Measurements from ENCODE around the gene HEPACAM. TPM values are rescaled to one million over a fixed set of nuclear protein-coding genes. Genes with fewer than 3 reads are reported as not detected.

Gene HEPACAM
- total and polyA plus RNA-seq, 4 experiments from 2014 or later, result not detected

DNA sequence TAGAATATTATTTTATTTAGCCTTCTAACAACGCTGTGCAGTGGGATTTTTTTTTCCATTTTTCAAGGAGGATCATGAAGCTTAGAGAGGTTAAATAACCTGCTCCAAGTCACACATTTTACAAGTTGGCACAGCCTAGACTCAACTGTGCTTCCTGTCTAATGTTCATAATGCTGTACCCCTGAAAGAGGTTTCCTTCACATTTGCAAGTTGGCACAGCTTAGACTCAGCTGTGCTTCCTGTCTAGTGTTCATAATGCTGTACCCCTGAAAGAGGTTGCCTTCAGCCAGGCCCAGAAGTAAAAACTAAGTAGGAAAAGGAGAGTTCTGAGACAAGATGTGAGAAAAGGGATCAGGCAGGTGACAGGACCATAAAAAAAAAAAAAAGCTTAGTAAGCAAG lies 7.9 kb upstream of the HEPACAM start:
- no peaks in the 10 kb centered on the region for H3K27me3 ChIP-seq (ENCODE audit: insufficient read depth, low read length)
- no peaks in the 10 kb centered on the region for H3K9me3 ChIP-seq (ENCODE audit: control insufficient read depth in 1 of 2, low read length in 2 of 2)
- H3K36me3 ChIP-seq (ENCODE audit: insufficient read depth, low read length), result no peaks in the 10 kb centered on the region
- Mint-ChIP-seq H3K4me3 (no peak overlapping the region), H3K27me3 (peaks cover 3 to 7% of the 10 kb centered on the region in 2 donors), H3K4me1 (peaks cover 7 to 11% (median 8%) of the 10 kb centered on the region in 4 donors), H3K9me3 (peaks cover 0 to 11% (median 5%) of the 10 kb centered on the region in 8 donors), H3K36me3 (peaks cover 2 to 8% of the 10 kb centered on the region in 2 donors), H3K27ac (peak overlapping the region in 3 of 7 donors; percentile 4 to 71 (median 42))
- H3K4me1 ChIP-seq (ENCODE audit: insufficient read depth, low read length), result peaks cover 8% of the 10 kb centered on the region
- DNase-seq, result no peak
- no peak overlapping the region for H3K4me3 ChIP-seq (ENCODE audit: low read length in 2 of 2)
- ChIA-PET POLR2A (ENCODE audit: partially characterized antibody) (interaction anchor here (1.5 kb wide), 1 partner anchor 10 kb away, joined by 10 read pairs; the partner anchor contains the start of gene CCDC15), CTCF (ENCODE audit: partially characterized antibody) (interaction anchor here (1.0 kb wide), 1 partner anchor 10 kb away, joined by 5 read pairs; no protein-coding TSS in a partner anchor)
- H3K27ac ChIP-seq (ENCODE audit: low read depth, low read length), result no peak overlapping the region
- intact Hi-C loops (cut with micrococcal nuclease), result no loop called here

GRCh38 chr11:124943254-124943616 lies 7.4 kb upstream of the HEPACAM start:
- H3K27ac Mint-ChIP-seq, result peak overlapping the region in 1 of 7 donors; percentile 53
- POLR2A ChIA-PET (ENCODE audit: partially characterized antibody), result interaction anchor here (1.5 kb wide), 1 partner anchor 11 kb away, joined by 10 read pairs; the partner anchor contains the start of gene CCDC15
- H3K4me3 Mint-ChIP-seq, result no peak overlapping the region

GRCh38 chr11:124942466-124943253 lies 6.8 kb upstream of the HEPACAM start:
- ChIA-PET CTCF (ENCODE audit: partially characterized antibody) (interaction anchor here (1.2 to 1.5 kb wide), 2 partner anchors 19 to 199 kb away, joined by 4 read pairs; no protein-coding TSS in a partner anchor), POLR2A (ENCODE audit: partially characterized antibody) (interaction anchor here (1.3 kb wide), 1 partner anchor 8 kb away, joined by 3 read pairs; no protein-coding TSS in a partner anchor)
- no peaks in the 10 kb centered on the region for H3K9me3 ChIP-seq (ENCODE audit: control insufficient read depth in 1 of 2, low read length in 2 of 2)
- H3K36me3 Mint-ChIP-seq, result no peaks in the 10 kb centered on the region
- DNase-seq, result no peak
- H3K36me3 ChIP-seq (ENCODE audit: insufficient read depth, low read length), result no peaks in the 10 kb centered on the region
- H3K4me1 ChIP-seq (ENCODE audit: insufficient read depth, low read length), result peaks cover 8% of the 10 kb centered on the region
- no peak overlapping the region for H3K4me3 Mint-ChIP-seq
- H3K27me3 Mint-ChIP-seq, result peaks cover 4 to 7% of the 10 kb centered on the region in 2 donors
- H3K9me3 Mint-ChIP-seq, result no peaks in the 10 kb centered on the region
- H3K4me1 Mint-ChIP-seq, result peaks cover 4 to 6% (median 4%) of the 10 kb centered on the region in 4 donors
- no peak overlapping the region for H3K4me3 ChIP-seq (ENCODE audit: low read length in 2 of 2)
- no peak overlapping the region for H3K27ac ChIP-seq (ENCODE audit: low read depth, low read length)
- no peaks in the 10 kb centered on the region for H3K27me3 ChIP-seq (ENCODE audit: insufficient read depth, low read length)
- no peak overlapping the region for H3K27ac Mint-ChIP-seq
- intact Hi-C loops (cut with micrococcal nuclease), result no loop called here

More at GRCh38 chr11:124943254-124943616, 7.4 kb upstream of the HEPACAM start:
- Histone ChIP-seq H3K9me3 (ENCODE audit: control insufficient read depth in 1 of 2, low read length in 2 of 2) (no peaks in the 10 kb centered on the region), H3K27me3 (ENCODE audit: insufficient read depth, low read length) (no peaks in the 10 kb centered on the region), H3K27ac (ENCODE audit: low read depth, low read length) (no peak overlapping the region), H3K36me3 (ENCODE audit: insufficient read depth, low read length) (no peaks in the 10 kb centered on the region), H3K4me3 (ENCODE audit: low read length in 2 of 2) (no peak overlapping the region), H3K4me1 (ENCODE audit: insufficient read depth, low read length) (peaks cover 8% of the 10 kb centered on the region)
- Mint-ChIP-seq H3K9me3 (peaks cover 0 to 6% (median 2%) of the 10 kb centered on the region in 8 donors), H3K4me1 (peaks cover 5 to 6% (median 6%) of the 10 kb centered on the region in 4 donors), H3K27me3 (peaks cover 4 to 7% of the 10 kb centered on the region in 2 donors), H3K36me3 (peaks cover 1 to 5% of the 10 kb centered on the region in 2 donors)
- no peak for DNase-seq
- CTCF ChIA-PET (ENCODE audit: partially characterized antibody), result no interaction called here
- intact Hi-C loops (cut with micrococcal nuclease), result no loop called here

- no peak overlapping the region for H3K27ac ChIP-seq (ENCODE audit: low read depth, low read length)
- DNase-seq, result no peak
- no peaks in the 10 kb centered on the region for H3K9me3 ChIP-seq (ENCODE audit: control insufficient read depth in 1 of 2, low read length in 2 of 2)
- intact Hi-C loops (cut with micrococcal nuclease), result no loop called here
- CTCF ChIA-PET (ENCODE audit: partially characterized antibody), result interaction anchor here (0.7 to 1.5 kb wide), 3 partner anchors 18 to 332 kb away, joined by 3 to 4 read pairs (median 4); no protein-coding TSS in a partner anchor
- Mint-ChIP-seq H3K27me3 (peaks cover 8 to 10% of the 10 kb centered on the region in 2 donors), H3K27ac (no peak overlapping the region), H3K9me3 (no peaks in the 10 kb centered on the region), H3K4me3 (no peak overlapping the region), H3K36me3 (no peaks in the 10 kb centered on the region), H3K4me1 (peaks cover 4 to 6% (median 4%) of the 10 kb centered on the region in 4 donors)
- H3K4me3 ChIP-seq (ENCODE audit: low read length in 2 of 2), result no peak overlapping the region
- peaks cover 8% of the 10 kb centered on the region for H3K4me1 ChIP-seq (ENCODE audit: insufficient read depth, low read length)
- H3K36me3 ChIP-seq (ENCODE audit: insufficient read depth, low read length), result no peaks in the 10 kb centered on the region
- no peaks in the 10 kb centered on the region for H3K27me3 ChIP-seq (ENCODE audit: insufficient read depth, low read length)
- POLR2A ChIA-PET (ENCODE audit: partially characterized antibody), result interaction anchor here (1.3 kb wide), 1 partner anchor 9 kb away, joined by 3 read pairs; no protein-coding TSS in a partner anchor
These were observed 5.9 kb upstream of the HEPACAM start for GRCh38 chr11:124941703-124942102.

GRCh38 chr11:124938970-124939369 lies 3.1 kb upstream of the HEPACAM start:
- H3K9me3 ChIP-seq (ENCODE audit: control insufficient read depth in 1 of 2, low read length in 2 of 2), result no peaks in the 10 kb centered on the region
- no peak overlapping the region for H3K27ac Mint-ChIP-seq
- ChIA-PET POLR2A (ENCODE audit: partially characterized antibody) (no interaction called here), CTCF (ENCODE audit: partially characterized antibody) (interaction anchor here (1.1 kb wide), 1 partner anchor 10 kb away, joined by 3 read pairs; no protein-coding TSS in a partner anchor)
- H3K4me3 Mint-ChIP-seq, result no peak overlapping the region
- no peak overlapping the region for H3K27ac ChIP-seq (ENCODE audit: low read depth, low read length)
- H3K4me3 ChIP-seq (ENCODE audit: low read length in 2 of 2), result no peak overlapping the region
- no peaks in the 10 kb centered on the region for H3K36me3 Mint-ChIP-seq
- peaks cover 4% of the 10 kb centered on the region in 4 donors for H3K4me1 Mint-ChIP-seq
- H3K36me3 ChIP-seq (ENCODE audit: insufficient read depth, low read length), result no peaks in the 10 kb centered on the region
- peaks cover 7% of the 10 kb centered on the region for H3K4me1 ChIP-seq (ENCODE audit: insufficient read depth, low read length)
- DNase-seq, result no peak
- peaks cover 12 to 16% of the 10 kb centered on the region in 2 donors for H3K27me3 Mint-ChIP-seq
- intact Hi-C loops (cut with micrococcal nuclease), result no loop called here
- H3K27me3 ChIP-seq (ENCODE audit: insufficient read depth, low read length), result no peaks in the 10 kb centered on the region
- H3K9me3 Mint-ChIP-seq, result no peaks in the 10 kb centered on the region

- no peaks in the 10 kb centered on the region for H3K4me1 ChIP-seq (ENCODE audit: insufficient read depth, low read length)
- peaks cover 10 to 16% of the 10 kb centered on the region in 2 donors for H3K27me3 Mint-ChIP-seq
- no peaks in the 10 kb centered on the region for H3K36me3 Mint-ChIP-seq
- no peaks in the 10 kb centered on the region for H3K36me3 ChIP-seq (ENCODE audit: insufficient read depth, low read length)
- intact Hi-C loops (cut with micrococcal nuclease), result no loop called here
- no peak overlapping the region for H3K27ac Mint-ChIP-seq
- no peak overlapping the region for H3K27ac ChIP-seq (ENCODE audit: low read depth, low read length)
- no peak overlapping the region for H3K4me3 ChIP-seq (ENCODE audit: low read length in 2 of 2)
- no peaks in the 10 kb centered on the region for H3K27me3 ChIP-seq (ENCODE audit: insufficient read depth, low read length)
- peaks cover 0 to 2% (median 0%) of the 10 kb centered on the region in 4 donors for H3K4me1 Mint-ChIP-seq
- no peak for DNase-seq
- no peak overlapping the region for H3K4me3 Mint-ChIP-seq
- ChIA-PET CTCF (ENCODE audit: partially characterized antibody) (interaction anchor here (1.1 kb wide), 1 partner anchor 9 kb away, joined by 3 read pairs; no protein-coding TSS in a partner anchor), POLR2A (ENCODE audit: partially characterized antibody) (no interaction called here)
- no peaks in the 10 kb centered on the region for H3K9me3 ChIP-seq (ENCODE audit: control insufficient read depth in 1 of 2, low read length in 2 of 2)
- no peaks in the 10 kb centered on the region for H3K9me3 Mint-ChIP-seq
These were observed 2.4 kb upstream of the HEPACAM start for GRCh38 chr11:124938206-124938765.

GRCh38 chr11:124937336-124937935 lies 1.6 kb upstream of the HEPACAM start:
- H3K36me3 Mint-ChIP-seq, result no peaks in the 10 kb centered on the region
- H3K9me3 Mint-ChIP-seq, result no peaks in the 10 kb centered on the region
- H3K27ac Mint-ChIP-seq, result no peak overlapping the region
- POLR2A ChIA-PET (ENCODE audit: partially characterized antibody), result no interaction called here
- Histone ChIP-seq H3K4me3 (ENCODE audit: low read length in 2 of 2) (no peak overlapping the region), H3K27ac (ENCODE audit: low read depth, low read length) (no peak overlapping the region), H3K4me1 (ENCODE audit: insufficient read depth, low read length) (no peaks in the 10 kb centered on the region), H3K9me3 (ENCODE audit: control insufficient read depth in 1 of 2, low read length in 2 of 2) (no peaks in the 10 kb centered on the region), H3K27me3 (ENCODE audit: insufficient read depth, low read length) (no peaks in the 10 kb centered on the region), H3K36me3 (ENCODE audit: insufficient read depth, low read length) (no peaks in the 10 kb centered on the region)
- no peak overlapping the region for H3K4me3 Mint-ChIP-seq
- no peaks in the 10 kb centered on the region for H3K4me1 Mint-ChIP-seq
- CTCF ChIA-PET (ENCODE audit: partially characterized antibody), result interaction anchor here (1.1 kb wide), 1 partner anchor 71 kb away, joined by 3 read pairs; no protein-coding TSS in a partner anchor
- intact Hi-C loops (cut with micrococcal nuclease), result no loop called here
- no peak for DNase-seq
- peaks cover 10 to 16% of the 10 kb centered on the region in 2 donors for H3K27me3 Mint-ChIP-seq

Data from CD4-positive, alpha-beta memory T cell (primary cell).